Activated CD4-positive, alpha-beta T cell treated with anti-CD3 and anti-CD28 coated beads, Interleukin-2, amount 50 U/mL, for 1 hour (primary cell): Measurements from ENCODE around the gene LRRC66.

ENCODE experiments used
- DNase-seq: peaks from one replicate; pipeline ENCODE4 v3.0.0-alpha.2; 2020

Gene LRRC66

GRCh38 chr4:52006887-52007286, 13.3 kb downstream of the LRRC66 start:
- DNase-seq: no peak

- DNase-seq: no peak
These were observed 14.4 kb downstream of the LRRC66 start for GRCh38 chr4:52005604-52006273.

- DNase-seq: no peak
These were observed 15.7 kb downstream of the LRRC66 start for GRCh38 chr4:52004414-52004813.

GRCh38 chr4:52001616-52002015, 18.5 kb downstream of the LRRC66 start:
- no peak for DNase-seq

- no peak for DNase-seq
These were observed 20.9 kb downstream of the LRRC66 start for GRCh38 chr4:51999250-51999649.

- no peak for DNase-seq
These were observed 21.3 kb downstream of the LRRC66 start for GRCh38 chr4:51998837-51999236.

GRCh38 chr4:51997647-51998046, 22.5 kb downstream of the LRRC66 start:
- DNase-seq: no peak

GRCh38 chr4:51995647-51996220, 24.4 kb downstream of the LRRC66 start:
- DNase-seq: no peak

- DNase-seq: no peak
These were observed 54.3 kb downstream of the LRRC66 start for GRCh38 chr4:51965862-51966261.

- no peak for DNase-seq
These were observed 56.2 kb downstream of the LRRC66 start for GRCh38 chr4:51963841-51964517.

- no peak for DNase-seq
These were observed 59.7 kb downstream of the LRRC66 start for GRCh38 chr4:51960486-51960885.

- no peak for DNase-seq
These were observed 61.8 kb downstream of the LRRC66 start for GRCh38 chr4:51958199-51958968.
